Measurements from ENCODE around the gene MAP2K1. TPM values are rescaled to one million over a fixed set of nuclear protein-coding genes. Genes with fewer than 3 reads are reported as not detected.
A peak's percentile ranks its signal among the peaks of the same experiment; 100 is the strongest.
"Not testable (repeated sequence)": the region's sequence is repeated elsewhere in the genome, so short reads cannot be mapped to it uniquely, and the experiment has no call there.

MAP2K1 gene
- total RNA-seq (20.1 and 23.7 TPM in 2 replicates), polyA plus RNA-seq (37.6 and 46.3 TPM in 2 replicates)

DNA sequence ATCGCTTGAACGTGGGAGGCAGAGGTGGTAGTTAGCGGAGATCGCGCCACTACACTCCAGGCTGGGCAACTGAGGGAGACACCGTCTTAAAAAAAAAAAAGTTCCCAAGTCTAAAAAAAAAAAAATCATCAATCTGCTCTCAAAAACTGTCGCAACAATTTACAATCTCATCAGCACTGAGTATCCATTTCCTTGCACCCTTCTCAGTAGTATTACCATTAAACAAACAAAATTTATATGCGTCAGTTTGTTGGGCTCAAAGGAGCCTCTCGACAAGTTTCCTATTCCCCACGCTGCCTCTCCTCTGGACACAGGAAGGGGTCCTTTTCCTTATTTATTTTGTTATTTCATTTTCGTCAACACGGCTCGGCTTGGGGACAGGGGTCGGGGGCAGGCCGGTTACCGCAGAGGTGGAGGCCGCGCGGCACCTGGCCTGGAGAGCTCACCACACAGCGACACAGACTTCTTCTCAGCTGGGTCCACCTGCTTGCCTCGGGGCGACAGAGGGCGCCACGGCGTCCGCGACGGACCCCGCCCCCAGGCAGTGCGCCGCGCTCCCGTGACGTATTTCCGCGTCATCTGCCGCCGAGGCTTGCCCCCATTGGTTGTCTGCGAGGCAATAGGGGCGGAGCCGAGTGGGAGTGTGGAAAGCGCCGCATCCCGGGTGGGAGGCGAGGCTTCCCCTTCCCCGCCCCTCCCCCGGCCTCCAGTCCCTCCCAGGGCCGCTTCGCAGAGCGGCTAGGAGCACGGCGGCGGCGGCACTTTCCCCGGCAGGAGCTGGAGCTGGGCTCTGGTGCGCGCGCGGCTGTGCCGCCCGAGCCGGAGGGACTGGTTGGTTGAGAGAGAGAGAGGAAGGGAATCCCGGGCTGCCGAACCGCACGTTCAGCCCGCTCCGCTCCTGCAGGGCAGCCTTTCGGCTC, at the start of gene MAP2K1:
TSS of gene MAP2K1 (plus strand) at position 709 of the 920 bp plus-strand sequence. CDS start 436 bp downstream, outside the sequence.
- Histone ChIP-seq H3K9me3 (ENCODE audit: low read depth) (no peaks in the 10 kb centered on the region), H4K20me1 (ENCODE audit: insufficient read depth, poor library complexity, severe bottlenecking) (no peaks in the 10 kb centered on the region), H3K27ac (peak within 1 kb of the TSS; percentile 92), H3K36me3 (replicated peaks; ENCODE audit: insufficient read depth, low read depth) (no peaks in the 10 kb centered on the region), H3K27me3 (no peaks in the 10 kb centered on the region), H2AFZ (peak within 1 kb of the TSS; percentile 87), H3K9me2 (replicated peaks; ENCODE audit: insufficient read depth) (no peaks in the 10 kb centered on the region), H3K4me3 (peak within 1 kb of the TSS; percentile 53), H3K79me2 (peaks cover 49% of the 10 kb centered on the region), H3K4me2 (peak within 1 kb of the TSS; percentile 96), H3K4me1 (ENCODE audit: insufficient read depth) (peaks cover 13% of the 10 kb centered on the region)
- peak; percentile 99 for DNase-seq (ENCODE audit: low spot score)
- WGBS (ENCODE audit: low lambda C conversion rate, missing lambda C conversion rate): 12% methylated on average over 52 of the region's 69 CpGs
- no peak for TF ChIP-seq EZH2 (IDR thresholded peaks at IDR 0.05; ENCODE audit: borderline replicate concordance)
- TF ChIP-seq EZH2phosphoT487 (IDR thresholded peaks at IDR 0.05; ENCODE audit: low read depth, severe bottlenecking, unreplicated experiment): no peak
- TF ChIP-seq, protein P1, sequence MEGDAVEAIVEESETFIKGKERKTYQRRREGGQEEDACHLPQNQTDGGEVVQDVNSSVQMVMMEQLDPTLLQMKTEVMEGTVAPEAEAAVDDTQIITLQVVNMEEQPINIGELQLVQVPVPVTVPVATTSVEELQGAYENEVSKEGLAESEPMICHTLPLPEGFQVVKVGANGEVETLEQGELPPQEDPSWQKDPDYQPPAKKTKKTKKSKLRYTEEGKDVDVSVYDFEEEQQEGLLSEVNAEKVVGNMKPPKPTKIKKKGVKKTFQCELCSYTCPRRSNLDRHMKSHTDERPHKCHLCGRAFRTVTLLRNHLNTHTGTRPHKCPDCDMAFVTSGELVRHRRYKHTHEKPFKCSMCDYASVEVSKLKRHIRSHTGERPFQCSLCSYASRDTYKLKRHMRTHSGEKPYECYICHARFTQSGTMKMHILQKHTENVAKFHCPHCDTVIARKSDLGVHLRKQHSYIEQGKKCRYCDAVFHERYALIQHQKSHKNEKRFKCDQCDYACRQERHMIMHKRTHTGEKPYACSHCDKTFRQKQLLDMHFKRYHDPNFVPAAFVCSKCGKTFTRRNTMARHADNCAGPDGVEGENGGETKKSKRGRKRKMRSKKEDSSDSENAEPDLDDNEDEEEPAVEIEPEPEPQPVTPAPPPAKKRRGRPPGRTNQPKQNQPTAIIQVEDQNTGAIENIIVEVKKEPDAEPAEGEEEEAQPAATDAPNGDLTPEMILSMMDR (IDR thresholded peaks at IDR 0.05; ENCODE audit: poor library complexity): peak; percentile 69

DNA sequence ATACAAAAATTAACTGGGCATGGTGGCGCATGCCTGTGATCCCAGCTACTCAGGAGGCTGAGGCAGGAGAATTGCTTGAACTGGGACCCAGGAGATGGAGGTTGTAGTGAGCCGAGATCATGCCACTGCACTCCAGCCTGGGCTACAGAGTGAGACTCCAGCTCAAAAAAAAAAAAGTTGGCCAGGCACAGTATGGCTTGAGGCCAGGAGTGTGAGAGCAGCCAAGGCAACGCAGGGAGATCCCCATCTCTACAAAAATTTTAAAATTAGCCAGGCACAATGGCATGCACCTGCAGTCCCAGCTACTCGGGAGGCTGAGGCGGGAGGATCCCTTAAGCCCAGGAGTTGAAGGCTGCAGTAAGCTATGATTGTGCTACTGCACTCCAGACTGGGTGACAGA, 38.2 kb upstream of the MAP2K1 start:
- H3K27ac ChIP-seq; H3K27me3 ChIP-seq; H3K36me3 ChIP-seq (replicated peaks; ENCODE audit: insufficient read depth, low read depth); H3K4me2 ChIP-seq; H3K79me2 ChIP-seq; H3K4me1 ChIP-seq (ENCODE audit: insufficient read depth); H4K20me1 ChIP-seq (ENCODE audit: insufficient read depth, poor library complexity, severe bottlenecking); DNase-seq (ENCODE audit: low spot score); H3K4me3 ChIP-seq; H2AFZ ChIP-seq; H3K9me3 ChIP-seq (ENCODE audit: low read depth); H3K9me2 ChIP-seq (replicated peaks; ENCODE audit: insufficient read depth): not testable (repeated sequence)
- 69% methylated on average over 5 of the region's 5 CpGs for WGBS (ENCODE audit: low lambda C conversion rate, missing lambda C conversion rate)

DNA sequence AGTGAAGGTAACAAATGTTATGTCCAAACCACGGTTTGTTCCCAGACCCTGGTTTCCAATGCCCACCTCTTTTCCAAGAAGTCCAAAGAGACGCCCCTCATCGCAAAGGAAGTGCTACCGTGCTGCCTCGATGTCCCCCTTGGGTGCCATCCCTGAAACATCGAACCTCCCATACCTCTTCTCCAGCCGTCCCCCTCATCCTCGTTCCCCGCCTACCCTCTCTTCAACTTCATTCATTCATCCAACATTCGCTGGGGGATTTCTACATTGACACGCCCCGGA, 30.7 kb upstream of the MAP2K1 start:
- Histone ChIP-seq H3K79me2 (no peaks in the 10 kb centered on the region), H2AFZ (peak overlapping the region; percentile 64), H3K4me1 (ENCODE audit: insufficient read depth) (no peaks in the 10 kb centered on the region), H3K36me3 (replicated peaks; ENCODE audit: insufficient read depth, low read depth) (no peaks in the 10 kb centered on the region), H3K4me2 (peak overlapping the region; percentile 84), H4K20me1 (ENCODE audit: insufficient read depth, poor library complexity, severe bottlenecking) (no peaks in the 10 kb centered on the region), H3K27ac (peak overlapping the region; percentile 67), H3K9me2 (replicated peaks; ENCODE audit: insufficient read depth) (no peaks in the 10 kb centered on the region), H3K9me3 (ENCODE audit: low read depth) (no peaks in the 10 kb centered on the region), H3K4me3 (peak overlapping the region; percentile 46), H3K27me3 (no peaks in the 10 kb centered on the region)
- TF ChIP-seq EZH2 (IDR thresholded peaks at IDR 0.05; ENCODE audit: borderline replicate concordance) (no peak), EZH2phosphoT487 (IDR thresholded peaks at IDR 0.05; ENCODE audit: low read depth, severe bottlenecking, unreplicated experiment) (no peak)
- TF ChIP-seq, protein P1 (IDR thresholded peaks at IDR 0.05; ENCODE audit: poor library complexity): no peak
- DNase-seq (ENCODE audit: low spot score): no peak
- WGBS (ENCODE audit: low lambda C conversion rate, missing lambda C conversion rate): 16% methylated on average over 12 of the region's 12 CpGs

Data from hepatocyte (in vitro differentiated cells).